GM13976 (cell line): ENCODE results near the gene RPS6KA4.

ENCODE experiments used
- DNase-seq: peaks from one replicate; pipeline ENCODE4 v3.0.0; 2012; ENCODE audit warnings: low spot score
- CTCF ChIP-seq: IDR thresholded peaks from 2 replicates; pipeline ENCODE4 v1.5.1; 2012; ENCODE audit warnings: borderline replicate concordance, mild to moderate bottlenecking; ENCODE audit not compliant: insufficient read depth; ENCODE audit errors: extremely low read depth, missing control alignments, control extremely low read depth
- in situ Hi-C: fragments of 300-500 bp; cut with MboI; formaldehyde crosslinking; loops from one replicate; pipeline ENCODE4 v1.12.0; 2022; ENCODE audit warnings: low sequenced_read_pairs, mixed read lengths, inconsistent platforms; ENCODE audit not compliant: unreplicated experiment

Gene RPS6KA4

GRCh38 chr11:64327993-64328392 is 31.0 kb upstream of the RPS6KA4 start:
- in situ Hi-C loops, result no loop called here
- TF ChIP-seq CTCF, result no peak
- DNase-seq, result no peak

DNA sequence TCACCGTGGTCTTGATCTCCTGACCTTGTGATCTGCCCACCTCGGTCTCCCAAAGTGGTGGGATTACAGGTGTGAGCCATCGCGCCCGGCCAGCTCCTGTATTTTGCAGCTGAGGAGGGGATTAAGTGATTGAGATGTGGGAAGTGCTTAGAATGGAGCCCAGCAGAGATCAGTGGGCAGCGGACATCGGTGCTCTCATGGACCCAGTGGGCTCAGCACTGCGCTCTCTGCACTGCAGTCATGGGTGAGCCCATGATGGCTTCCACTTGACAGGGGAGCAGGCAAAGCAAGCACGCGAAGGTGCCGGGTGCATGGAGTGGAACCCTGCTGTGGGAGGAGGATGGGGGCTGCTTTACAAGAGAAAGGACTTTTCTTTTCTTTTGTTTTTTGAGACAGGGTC is 28.1 kb upstream of the RPS6KA4 start:
- no peak for TF ChIP-seq CTCF
- DNase-seq, result no peak
- in situ Hi-C loops, result no loop called here

GRCh38 chr11:64331569-64332371 is 27.2 kb upstream of the RPS6KA4 start:
- TF ChIP-seq CTCF, result peak; percentile 73
- peak; percentile 83 for DNase-seq

DNA sequence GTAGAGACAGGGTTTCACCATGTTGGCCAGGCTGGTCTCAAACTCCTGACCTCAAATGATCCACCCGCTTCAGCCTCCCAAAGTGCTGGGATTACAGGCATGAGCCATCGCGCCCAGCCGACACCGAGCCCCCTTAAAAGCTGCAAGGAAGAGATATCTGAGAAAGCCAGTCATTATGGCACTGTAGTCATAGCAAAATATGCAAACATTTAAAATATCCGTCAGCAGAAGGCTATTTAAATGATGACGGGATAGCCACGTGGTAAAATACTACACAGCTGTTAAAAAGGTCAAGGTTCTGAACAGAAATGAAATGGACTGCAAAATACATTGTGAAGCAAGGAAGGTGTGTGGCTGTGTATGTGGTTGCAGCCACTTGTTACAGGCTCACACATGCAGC is 25.4 kb upstream of the RPS6KA4 start:
- DNase-seq, result no peak
- in situ Hi-C loops, result no loop called here
- no peak for TF ChIP-seq CTCF

More at GRCh38 chr11:64331569-64332371, 27.2 kb upstream of the RPS6KA4 start:
- in situ Hi-C loops, result no loop called here

DNA sequence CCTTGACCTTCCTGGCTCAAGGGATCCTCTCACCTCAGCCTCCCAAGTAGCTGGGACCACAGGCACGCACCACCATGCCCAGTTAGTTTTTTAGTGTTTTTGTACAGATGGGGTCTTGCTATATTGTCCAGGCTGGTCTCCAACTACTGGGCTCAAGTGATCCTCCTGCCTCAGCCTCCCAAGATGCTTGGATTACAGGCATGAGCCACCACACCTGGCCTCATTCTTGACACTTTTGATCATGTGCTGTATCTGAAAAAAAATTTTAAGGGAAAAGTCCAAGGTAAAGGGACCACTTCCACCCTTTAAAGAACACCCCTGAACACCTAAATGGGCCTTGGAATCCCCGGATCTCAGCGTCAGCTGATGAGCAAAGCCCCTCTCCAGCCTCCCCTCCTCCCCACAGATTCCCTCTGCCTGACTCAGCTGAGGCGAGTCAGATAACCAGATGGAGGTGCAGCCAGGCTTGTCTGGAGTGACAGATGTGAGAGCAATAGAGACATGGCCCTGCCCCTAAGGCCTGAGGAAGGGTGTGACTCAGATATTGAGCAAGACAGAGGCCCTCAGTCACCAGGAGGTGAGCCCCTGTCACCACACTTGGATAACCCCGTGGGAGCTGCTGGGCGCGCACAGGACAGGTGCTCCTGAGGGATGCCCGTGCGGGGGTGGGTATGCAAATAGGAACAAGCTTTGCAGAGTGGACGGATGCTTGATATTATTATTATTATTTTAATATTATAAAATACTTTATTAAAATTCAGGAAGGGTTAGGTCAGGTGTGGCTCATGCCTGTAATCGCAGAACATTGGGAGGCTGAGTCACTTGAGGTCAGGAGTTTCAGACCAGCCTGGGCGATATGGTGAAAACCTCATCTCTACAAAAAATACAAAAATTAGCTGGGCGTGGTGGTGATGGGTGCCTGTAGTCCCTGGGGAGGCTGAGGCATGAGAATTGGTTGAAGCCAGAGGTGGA is 23.9 kb upstream of the RPS6KA4 start:
- TF ChIP-seq CTCF, result no peak
- DNase-seq, result peak; percentile 89
- in situ Hi-C loops, result no loop called here

GRCh38 chr11:64337538-64338249 is 21.3 kb upstream of the RPS6KA4 start:
- no peak for TF ChIP-seq CTCF
- no peak for DNase-seq
- in situ Hi-C loops, result no loop called here
